GM19397 (cell line): ENCODE data around the gene DGCR2.
A peak's percentile ranks its signal among the peaks of the same experiment; 100 is the strongest.
"Not testable (repeated sequence)": the region's sequence is repeated elsewhere in the genome, so short reads cannot be mapped to it uniquely, and the experiment has no call there.

Source experiments
- ATAC-seq: cut with Tn5 transposase; IDR thresholded peaks from one replicate; pipeline ENCODE4 v1.9.1; 2021; ENCODE audit warnings: mild to moderate bottlenecking, moderate library complexity; ENCODE audit not compliant: unreplicated experiment

Gene DGCR2

GRCh38 chr22:19122143-19122751 is at the start of gene DGCR2:
Gene DGCR2 (minus strand): TSS chr22:19122412. CDS start chr22:19122206, 206 bp downstream.
- peak; percentile 88 for ATAC-seq

GRCh38 chr22:19169947-19170318 is 47.7 kb upstream of the DGCR2 start:
- no peak for ATAC-seq

- ATAC-seq: no peak
Observed at GRCh38 chr22:19169002-19169946, 47.1 kb upstream of the DGCR2 start.

GRCh38 chr22:19168088-19168890 is 46.1 kb upstream of the DGCR2 start:
- ATAC-seq: no peak

- ATAC-seq: no peak
Observed at GRCh38 chr22:19167106-19167869, 45.1 kb upstream of the DGCR2 start.

GRCh38 chr22:19166421-19166820 is 44.2 kb upstream of the DGCR2 start:
- no peak for ATAC-seq

GRCh38 chr22:19164425-19164824 is 42.2 kb upstream of the DGCR2 start:
- ATAC-seq: no peak

- ATAC-seq: not testable (repeated sequence)
Observed at GRCh38 chr22:19158649-19159048, 36.4 kb upstream of the DGCR2 start.

GRCh38 chr22:19156109-19156508 is 33.9 kb upstream of the DGCR2 start:
- not testable (repeated sequence) for ATAC-seq

GRCh38 chr22:19152942-19153883 is 31.0 kb upstream of the DGCR2 start:
- ATAC-seq: no peak

GRCh38 chr22:19151329-19152191 is 29.3 kb upstream of the DGCR2 start:
- ATAC-seq: no peak

- no peak for ATAC-seq
Observed at GRCh38 chr22:19150482-19151328, 28.5 kb upstream of the DGCR2 start.

- no peak for ATAC-seq
Observed at GRCh38 chr22:19149991-19150390, 27.8 kb upstream of the DGCR2 start, which contains the start of gene GSC2. Gene GSC2 (minus strand): TSS chr22:19150292. CDS start chr22:19150283, 9 bp downstream.

- no peak for ATAC-seq
Observed at GRCh38 chr22:19149047-19149883, 27.1 kb upstream of the DGCR2 start.

GRCh38 chr22:19148417-19149046 is 26.3 kb upstream of the DGCR2 start:
- ATAC-seq: no peak

GRCh38 chr22:19147195-19147780 is 25.1 kb upstream of the DGCR2 start:
- no peak for ATAC-seq
